AG09309 (cell line): ENCODE results near the gene C3orf18.

ENCODE experiments used
- DNase-seq: peaks from one replicate; pipeline ENCODE4 v3.0.0-alpha.2; 2010; ENCODE audit warnings: low read depth
- H3K4me3 ChIP-seq: 2 replicates; pipeline ENCODE4 v1.5.1; 2011; ENCODE audit warnings: mild to moderate bottlenecking, low read depth, low read length, moderate library complexity; ENCODE audit not compliant: control insufficient read depth
- TF ChIP-seq, protein P1 (sequence below): IDR thresholded peaks from 2 replicates; pipeline ENCODE4 v1.5.1; 2011; ENCODE audit warnings: mild to moderate bottlenecking, low read depth, low read length, inconsistent platforms; ENCODE audit not compliant: insufficient read depth, control insufficient read depth; ENCODE audit errors: missing control alignments

C3orf18 gene

GRCh38 chr3:50607271-50608091 lies 39.9 kb upstream of the C3orf18 start:
- no peak overlapping the region for H3K4me3 ChIP-seq
- no peak for DNase-seq
- TF ChIP-seq, protein P1, sequence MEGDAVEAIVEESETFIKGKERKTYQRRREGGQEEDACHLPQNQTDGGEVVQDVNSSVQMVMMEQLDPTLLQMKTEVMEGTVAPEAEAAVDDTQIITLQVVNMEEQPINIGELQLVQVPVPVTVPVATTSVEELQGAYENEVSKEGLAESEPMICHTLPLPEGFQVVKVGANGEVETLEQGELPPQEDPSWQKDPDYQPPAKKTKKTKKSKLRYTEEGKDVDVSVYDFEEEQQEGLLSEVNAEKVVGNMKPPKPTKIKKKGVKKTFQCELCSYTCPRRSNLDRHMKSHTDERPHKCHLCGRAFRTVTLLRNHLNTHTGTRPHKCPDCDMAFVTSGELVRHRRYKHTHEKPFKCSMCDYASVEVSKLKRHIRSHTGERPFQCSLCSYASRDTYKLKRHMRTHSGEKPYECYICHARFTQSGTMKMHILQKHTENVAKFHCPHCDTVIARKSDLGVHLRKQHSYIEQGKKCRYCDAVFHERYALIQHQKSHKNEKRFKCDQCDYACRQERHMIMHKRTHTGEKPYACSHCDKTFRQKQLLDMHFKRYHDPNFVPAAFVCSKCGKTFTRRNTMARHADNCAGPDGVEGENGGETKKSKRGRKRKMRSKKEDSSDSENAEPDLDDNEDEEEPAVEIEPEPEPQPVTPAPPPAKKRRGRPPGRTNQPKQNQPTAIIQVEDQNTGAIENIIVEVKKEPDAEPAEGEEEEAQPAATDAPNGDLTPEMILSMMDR: no peak

GRCh38 chr3:50606596-50606995 lies 39.0 kb upstream of the C3orf18 start:
- no peak for DNase-seq
- TF ChIP-seq, protein P1: no peak
- H3K4me3 ChIP-seq: no peak overlapping the region

- DNase-seq: no peak
- TF ChIP-seq, protein P1: no peak
- no peak overlapping the region for H3K4me3 ChIP-seq
Observed at GRCh38 chr3:50605901-50606326, 38.4 kb upstream of the C3orf18 start.

DNA sequence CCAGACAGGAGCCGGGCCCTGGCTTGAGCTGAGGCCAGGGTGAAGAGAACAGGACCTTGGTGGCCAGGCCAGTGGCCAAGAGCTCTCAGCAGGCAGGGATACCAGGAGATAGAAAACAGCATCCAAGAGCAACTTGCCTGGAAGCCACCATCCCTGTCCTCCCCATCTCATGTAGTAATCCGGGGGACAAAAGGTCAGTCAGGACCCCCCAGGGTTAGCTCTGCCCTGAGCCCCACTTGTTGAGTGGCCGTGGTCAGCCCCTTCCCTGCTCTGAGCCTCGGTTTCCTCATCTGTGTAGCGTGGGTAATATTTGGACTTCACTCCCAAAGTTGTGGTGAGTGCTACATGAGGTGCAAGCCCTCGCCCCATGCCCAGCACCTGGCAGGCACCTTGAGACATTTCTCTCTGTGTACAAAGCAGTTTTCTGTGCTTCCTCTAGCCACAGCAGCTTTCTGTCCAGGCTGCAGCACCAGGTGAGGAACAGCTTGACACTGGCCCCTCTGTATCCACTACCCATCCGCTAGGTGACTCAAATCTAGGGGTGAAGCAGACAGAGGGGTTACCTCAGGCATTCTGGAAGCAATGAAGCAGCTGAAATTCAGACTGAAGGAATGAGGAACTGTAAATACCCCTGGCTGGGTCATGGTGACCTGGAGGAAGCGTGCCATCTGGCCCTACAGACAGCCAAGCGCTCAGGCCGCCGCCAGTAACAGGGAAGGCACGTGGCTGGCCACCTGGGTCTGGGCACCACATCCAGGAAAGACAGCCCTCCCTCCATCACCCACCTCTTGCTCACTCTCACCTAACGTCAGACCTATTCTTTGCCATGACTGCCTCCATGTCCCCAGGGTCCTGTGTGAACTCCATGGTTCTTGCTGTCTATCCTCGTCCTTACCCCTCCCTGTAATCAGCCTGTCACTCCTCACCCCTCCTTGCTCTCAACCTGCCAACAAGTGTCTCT lies 37.4 kb upstream of the C3orf18 start:
- TF ChIP-seq, protein P1: no peak
- H3K4me3 ChIP-seq: no peak overlapping the region
- DNase-seq: no peak

DNA sequence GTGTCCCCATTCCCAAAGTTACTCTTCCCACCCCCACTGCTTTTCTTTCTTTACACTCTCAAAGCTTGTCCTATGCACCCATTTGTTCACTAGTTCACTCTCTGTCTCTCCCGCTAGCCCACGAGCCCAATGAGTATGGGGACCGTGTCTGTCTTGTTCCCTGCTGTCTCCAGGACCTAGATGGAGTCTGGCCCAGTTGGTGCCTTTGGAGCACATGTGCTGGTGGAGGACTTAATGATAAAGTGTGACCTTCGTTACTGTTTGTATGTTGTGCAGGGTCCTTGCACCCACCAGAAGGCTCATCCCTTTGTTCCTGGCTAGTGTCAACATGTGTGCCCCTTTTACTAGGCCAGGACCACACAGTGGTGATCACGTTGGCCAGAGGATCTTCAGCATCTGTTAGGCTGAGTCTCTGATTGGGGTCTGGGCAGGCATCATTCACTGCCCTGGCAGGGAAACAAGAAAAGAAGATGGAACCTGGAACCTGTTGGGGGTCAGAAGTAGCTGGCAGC lies 36.6 kb upstream of the C3orf18 start:
- no peak for DNase-seq
- TF ChIP-seq, protein P1: no peak
- no peak overlapping the region for H3K4me3 ChIP-seq
